ENCODE data around the gene IL16. TPM values are rescaled to one million over a fixed set of nuclear protein-coding genes. Genes with fewer than 3 reads are reported as not detected.

Gene IL16
- polyA plus RNA-seq, 2 of the 4 experiments (the other 2 are of a cell fraction), result 0.09 TPM; not detected in 1

GRCh38 chr15:81194723-81195122, 2.0 kb upstream of the IL16 start:
- CTCF ChIA-PET, result interaction anchor here (0.5 to 1.3 kb wide), 4 partner anchors 12 to 265 kb away, joined by 3 to 4 read pairs (median 3); no protein-coding TSS in a partner anchor

GRCh38 chr15:81195339-81195864, 1.3 kb upstream of the IL16 start:
- H3K4me2 ChIP-seq, result no peak overlapping the region
- ChIA-PET POLR2A (no interaction called here), CTCF (interaction anchor here (0.5 to 1.3 kb wide), 4 partner anchors 12 to 264 kb away, joined by 3 to 4 read pairs (median 3); no protein-coding TSS in a partner anchor)
- 29% methylated on average over 8 of the region's 8 CpGs for WGBS (ENCODE audit: missing lambda C conversion rate)
- no peaks in the 10 kb centered on the region for H3K9me3 ChIP-seq
- DNase-seq (ENCODE audit: low read depth in 1 of 2, low spot score in 1 of 2) (no peak), FAIRE-seq (no peak), ATAC-seq (peak; percentile 37 to 51; a peak in 3 of 6 replicates)
- no peaks in the 10 kb centered on the region for H3K4me1 ChIP-seq
- no peak for TF ChIP-seq HOXB13 (CRISPR knock-in tag; IDR thresholded peaks at IDR 0.05; ENCODE audit: low read depth)
- H3K27ac ChIP-seq, result no peak overlapping the region
- H3K4me3 ChIP-seq, result no peak overlapping the region

More at GRCh38 chr15:81194723-81195122, 2.0 kb upstream of the IL16 start:
- POLR2A ChIA-PET, result no interaction called here
- FAIRE-seq, result peak; percentile 89
- H3K4me2 ChIP-seq, result no peak overlapping the region
- no peaks in the 10 kb centered on the region for H3K9me3 ChIP-seq
- 10% methylated on average over 5 of the region's 5 CpGs for WGBS (ENCODE audit: missing lambda C conversion rate)
- no peaks in the 10 kb centered on the region for H3K4me1 ChIP-seq
- no peak overlapping the region for H3K4me3 ChIP-seq
- ATAC-seq, result peak in 1 of 2 experiments; percentile 38; a peak in 1 of 6 replicates
- TF ChIP-seq RFX5 (IDR thresholded peaks at IDR 0.05) (no peak), CTCF (IDR thresholded peaks at IDR 0.05) (no peak), MYC (IDR thresholded peaks at IDR 0.05; ENCODE audit: borderline replicate concordance, low read length) (no peak), JUNB (IDR thresholded peaks at IDR 0.05) (no peak)
- no peak overlapping the region for H3K27ac ChIP-seq
- no peak for DNase-seq (ENCODE audit: low read depth in 1 of 2, low spot score in 1 of 2)

- WGBS (ENCODE audit: missing lambda C conversion rate), result 31% methylated on average over 7 of the region's 7 CpGs
- DNase-seq (ENCODE audit: low read depth in 1 of 2, low spot score in 1 of 2), result no peak
- ATAC-seq, result no peak
- TF ChIP-seq ESRRA (IDR thresholded peaks at IDR 0.05; ENCODE audit: borderline replicate concordance, low read length), result no peak
- TF ChIP-seq EHMT2 (IDR thresholded peaks at IDR 0.05; ENCODE audit: low read depth), result no peak
- TF ChIP-seq FOSL2 (IDR thresholded peaks at IDR 0.05), result no peak
- TF ChIP-seq FOSL2 (CRISPR knock-in tag; IDR thresholded peaks at IDR 0.05), result no peak
- no peak for TF ChIP-seq FOSB (CRISPR knock-in tag; IDR thresholded peaks at IDR 0.05)
- TF ChIP-seq MYC (IDR thresholded peaks at IDR 0.05; ENCODE audit: borderline replicate concordance, low read length), result no peak
- TF ChIP-seq HOXB13 (CRISPR knock-in tag; IDR thresholded peaks at IDR 0.05; ENCODE audit: low read depth), result no peak
- no peak for TF ChIP-seq HEYL (CRISPR knock-in tag; IDR thresholded peaks at IDR 0.05)
- TF ChIP-seq CHD4 (IDR thresholded peaks at IDR 0.05; ENCODE audit: borderline replicate concordance), result no peak
- no peak for TF ChIP-seq NPAS2 (CRISPR knock-in tag; IDR thresholded peaks at IDR 0.05; ENCODE audit: borderline replicate concordance)
- Histone ChIP-seq H3K4me1 (no peaks in the 10 kb centered on the region), H3K27ac (no peak overlapping the region), H3K9me3 (no peaks in the 10 kb centered on the region), H3K4me3 (no peak overlapping the region), H3K4me2 (no peak overlapping the region)
- ChIA-PET CTCF (interaction anchor here (1.6 kb wide), 1 partner anchor 70 kb away, joined by 3 read pairs; no protein-coding TSS in a partner anchor), POLR2A (no interaction called here)
- FAIRE-seq, result no peak
These were observed 564 bp downstream of the IL16 start for GRCh38 chr15:81197255-81197630.

- Histone ChIP-seq H3K4me1 (no peaks in the 10 kb centered on the region), H3K27ac (no peak overlapping the region), H3K4me2 (no peak overlapping the region), H3K4me3 (no peak overlapping the region), H3K9me3 (no peaks in the 10 kb centered on the region)
- 28% methylated on average over 7 of the region's 7 CpGs for WGBS (ENCODE audit: missing lambda C conversion rate)
- CTCF ChIA-PET, result interaction anchor here (1.6 kb wide), 1 partner anchor 69 kb away, joined by 3 read pairs; no protein-coding TSS in a partner anchor
- FAIRE-seq (no peak), DNase-seq (ENCODE audit: low read depth in 1 of 2, low spot score in 1 of 2) (no peak), ATAC-seq (no peak)
- POLR2A ChIA-PET, result no interaction called here
- TF ChIP-seq REST (IDR thresholded peaks at IDR 0.05) (no peak), CHD2 (IDR thresholded peaks at IDR 0.05; ENCODE audit: low read length, partially characterized antibody) (no peak)
These were observed 1.1 kb downstream of the IL16 start for GRCh38 chr15:81197688-81198281.
